Neural cell (in vitro differentiated cells): ENCODE data around the gene SBNO1.

Source experiments
- POLR2AphosphoS5 ChIP-seq: IDR thresholded peaks from 2 replicates; pipeline ENCODE4 v1.6.1; 2012
- REST ChIP-seq: IDR thresholded peaks from 2 replicates; pipeline ENCODE4 v1.6.1; 2012; ENCODE audit warnings: borderline replicate concordance

- TF ChIP-seq REST (no peak), POLR2AphosphoS5 (no peak)
Observed at GRCh38 chr12:123282111-123282510, 82.5 kb downstream of the SBNO1 start.
